GM21825 (cell line): ENCODE data around the gene AGAP1.

ENCODE experiments used
- ATAC-seq: cut with Tn5 transposase; IDR thresholded peaks from one replicate; pipeline ENCODE4 v1.9.1; 2021; ENCODE audit warnings: mild to moderate bottlenecking, moderate library complexity; ENCODE audit not compliant: unreplicated experiment

Gene AGAP1

DNA sequence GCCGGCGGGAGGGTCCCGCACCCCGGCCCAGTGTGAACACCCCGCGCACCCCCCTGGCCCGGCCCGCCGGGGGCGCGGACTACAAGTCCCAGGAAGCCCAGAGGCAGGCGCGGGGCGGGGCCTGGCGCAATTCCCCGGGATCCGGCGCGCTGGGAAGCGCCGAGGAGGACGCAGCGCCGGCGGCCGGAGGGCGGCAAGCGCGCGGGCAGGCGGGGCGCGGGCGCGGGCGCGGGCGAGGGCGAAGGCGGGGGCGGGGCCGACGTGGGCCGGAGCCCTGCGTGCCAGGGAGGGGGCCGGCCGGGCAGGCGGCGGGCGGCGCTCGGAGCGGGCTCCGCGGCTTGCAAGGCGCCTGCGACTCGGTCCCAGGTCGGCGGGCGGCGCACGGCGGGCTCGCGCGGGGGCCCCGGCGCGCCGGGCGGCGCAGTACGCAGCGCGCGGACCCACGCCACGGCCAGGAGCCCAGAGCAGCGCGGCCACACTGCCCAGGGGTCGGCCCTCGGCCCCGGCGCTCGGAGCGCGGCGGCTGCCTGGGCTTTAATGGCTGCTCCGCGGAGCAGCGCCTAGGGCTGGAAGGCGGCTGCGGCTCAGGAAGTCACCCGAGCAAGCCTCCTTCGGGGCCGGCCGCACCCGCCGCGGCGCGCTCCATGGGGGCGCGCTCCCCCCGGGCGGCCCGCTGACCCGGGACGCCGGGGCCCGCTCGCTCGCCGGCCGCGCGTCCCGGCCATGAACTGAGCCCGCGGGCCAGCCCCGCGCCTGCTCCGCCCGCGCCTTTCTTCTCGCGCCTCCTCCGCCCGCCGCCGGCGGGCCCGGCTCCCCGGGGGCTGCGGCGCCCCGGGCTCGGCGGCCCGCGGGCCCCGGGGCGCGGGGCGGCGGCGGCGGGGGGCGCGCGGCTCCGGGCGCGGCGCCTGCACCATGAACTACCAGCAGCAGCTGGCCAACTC is at the start of gene AGAP1:
AGAP1 (plus strand) TSS at position 269 of the 941 bp plus-strand sequence.
- no peak for ATAC-seq

DNA sequence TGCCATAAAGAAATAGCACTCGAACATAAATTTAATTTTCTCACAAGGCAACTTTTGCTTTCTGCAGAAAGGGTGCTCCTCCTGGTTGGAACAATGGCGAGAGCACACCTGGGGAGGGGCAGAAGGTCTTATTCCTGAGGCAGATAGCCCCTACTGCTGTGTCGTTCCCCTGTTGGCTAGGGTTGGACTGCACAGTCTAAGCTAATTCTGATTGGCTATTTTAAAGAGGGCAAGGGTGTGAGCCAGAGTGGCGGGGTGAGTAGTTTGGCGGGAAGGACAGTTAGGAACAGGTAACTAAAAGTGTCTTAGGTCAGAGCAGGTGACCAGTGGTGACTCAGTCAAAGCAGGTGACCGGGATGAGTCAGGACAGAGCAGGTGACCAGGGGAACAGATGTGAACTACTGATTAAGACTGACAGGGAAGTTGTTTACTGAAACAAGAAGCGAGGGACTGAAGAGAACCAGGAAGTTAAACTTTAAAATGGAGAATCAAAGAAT is 49.7 kb upstream of the AGAP1 start:
- no peak for ATAC-seq

DNA sequence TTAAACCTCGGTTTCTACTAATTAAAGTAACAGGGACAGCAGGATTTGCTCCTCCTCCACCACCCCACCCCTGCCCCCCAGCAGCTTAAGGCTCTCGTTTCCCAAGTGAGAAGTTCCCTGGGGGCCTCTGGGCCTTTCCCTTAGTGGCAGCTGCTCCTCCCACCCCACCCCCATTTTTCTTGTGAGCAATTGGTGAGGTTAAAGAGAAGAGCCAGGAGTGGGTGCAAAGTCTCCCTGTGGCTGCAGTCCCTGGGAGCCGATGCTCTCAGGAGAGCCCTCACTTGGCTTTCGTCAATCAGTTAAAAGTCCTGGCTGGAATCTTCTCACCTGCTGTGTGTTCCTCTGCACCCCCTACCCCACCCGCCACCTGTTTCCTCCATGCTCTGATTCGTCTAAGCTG is 48.7 kb upstream of the AGAP1 start:
- ATAC-seq, result no peak

DNA sequence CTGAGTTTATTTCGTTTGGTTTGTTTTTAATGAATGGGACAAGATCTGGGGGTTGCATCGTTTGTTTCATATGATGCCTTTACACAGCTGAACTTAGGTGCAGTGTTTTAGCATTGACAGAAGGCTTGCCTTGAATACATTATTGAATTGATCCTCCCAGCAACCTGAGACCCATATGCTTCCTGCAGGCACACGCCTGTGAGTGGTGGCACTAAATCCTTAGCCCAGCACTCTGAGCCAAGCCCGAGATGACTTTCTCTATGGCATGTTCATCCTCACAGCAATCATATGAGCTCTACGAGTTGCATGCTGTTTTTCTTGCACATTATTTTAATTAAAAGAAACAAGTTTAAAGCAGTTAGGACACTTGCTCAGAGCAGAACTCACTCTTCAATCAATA is 47.8 kb upstream of the AGAP1 start:
- ATAC-seq, result no peak

DNA sequence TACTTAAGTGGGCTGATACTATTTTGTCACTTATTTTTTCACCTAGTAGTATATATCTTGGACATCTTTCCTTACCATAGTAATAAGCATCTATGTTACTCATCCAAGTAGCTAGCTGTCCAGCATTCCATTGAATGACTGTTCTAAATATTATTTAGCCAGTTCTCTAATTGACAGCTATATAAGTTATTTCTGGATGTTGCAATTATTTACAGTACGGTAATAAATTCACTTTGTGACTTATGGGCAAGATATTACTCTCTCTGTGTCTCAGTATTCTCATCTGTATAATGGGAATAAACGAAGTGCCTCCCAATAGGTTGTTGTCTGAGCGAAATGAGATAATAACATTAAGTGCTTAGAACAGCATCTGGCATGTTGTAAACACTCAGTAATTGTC is 46.6 kb upstream of the AGAP1 start:
- no peak for ATAC-seq

DNA sequence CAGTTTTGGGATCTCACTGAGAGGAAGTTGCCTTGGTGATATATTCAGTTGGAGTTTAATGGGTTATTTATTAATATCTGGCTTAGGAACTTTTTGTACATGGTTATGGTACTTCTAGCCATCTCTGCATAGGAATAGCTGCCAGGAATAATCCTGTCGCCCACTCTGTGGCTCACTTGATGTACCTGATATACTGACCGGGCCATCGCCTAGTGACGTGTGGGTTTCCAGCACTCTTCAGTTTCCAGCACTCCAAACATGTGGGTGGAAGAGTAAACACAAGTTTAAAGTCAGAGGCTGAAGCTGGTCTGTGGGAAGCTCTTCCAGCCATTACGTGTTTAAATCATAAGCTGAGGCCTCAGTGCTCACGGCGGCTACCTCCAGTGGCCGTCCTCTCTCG is 44.3 kb upstream of the AGAP1 start:
- no peak for ATAC-seq

DNA sequence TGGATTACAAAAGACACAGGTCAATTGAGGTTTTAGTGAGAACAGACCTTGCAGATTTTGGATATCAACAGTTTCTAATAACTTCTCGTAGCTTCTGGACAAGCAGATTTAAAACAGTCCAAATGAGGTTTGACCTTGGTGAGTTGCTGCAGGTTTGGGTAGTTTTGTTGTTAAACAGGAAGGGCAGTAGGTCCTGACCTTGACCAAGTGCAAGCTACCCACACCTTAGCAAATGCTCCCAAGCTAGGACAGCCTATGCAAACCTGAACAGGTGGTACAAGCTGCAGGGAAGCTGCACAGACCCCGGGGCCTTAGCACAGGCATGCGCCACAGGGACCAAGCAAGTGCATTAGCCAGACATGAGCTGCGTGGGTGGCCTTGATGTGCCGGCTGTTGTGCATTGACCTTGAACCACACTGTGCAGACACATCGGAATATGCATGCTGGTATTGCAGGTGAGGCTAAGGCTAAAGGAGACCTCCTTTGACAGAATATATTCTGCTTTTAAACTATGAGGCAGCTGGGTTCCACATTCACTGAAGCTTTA is 40.2 kb upstream of the AGAP1 start:
- no peak for ATAC-seq

DNA sequence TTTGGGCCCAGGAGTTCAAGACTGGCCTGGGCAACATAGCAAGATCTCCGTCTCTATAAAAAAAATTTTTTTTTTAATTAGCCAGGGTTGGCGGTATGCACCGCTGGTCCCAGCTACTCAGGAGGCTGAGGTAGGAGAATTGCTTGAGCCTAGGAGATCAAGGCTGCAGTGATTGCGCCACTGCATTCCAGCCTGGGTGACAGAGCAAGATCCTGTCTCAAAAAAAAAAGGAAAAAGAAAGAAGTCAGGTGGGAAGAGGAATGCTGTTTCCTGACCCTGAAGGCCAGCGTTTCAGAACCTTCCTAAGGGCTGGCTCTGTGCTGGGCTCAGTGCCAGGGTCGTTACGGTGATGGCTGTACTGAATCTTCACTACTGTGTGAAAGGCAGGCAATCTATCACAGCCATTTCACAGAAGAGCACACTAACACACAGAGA is 35.0 kb upstream of the AGAP1 start:
- ATAC-seq, result no peak

DNA sequence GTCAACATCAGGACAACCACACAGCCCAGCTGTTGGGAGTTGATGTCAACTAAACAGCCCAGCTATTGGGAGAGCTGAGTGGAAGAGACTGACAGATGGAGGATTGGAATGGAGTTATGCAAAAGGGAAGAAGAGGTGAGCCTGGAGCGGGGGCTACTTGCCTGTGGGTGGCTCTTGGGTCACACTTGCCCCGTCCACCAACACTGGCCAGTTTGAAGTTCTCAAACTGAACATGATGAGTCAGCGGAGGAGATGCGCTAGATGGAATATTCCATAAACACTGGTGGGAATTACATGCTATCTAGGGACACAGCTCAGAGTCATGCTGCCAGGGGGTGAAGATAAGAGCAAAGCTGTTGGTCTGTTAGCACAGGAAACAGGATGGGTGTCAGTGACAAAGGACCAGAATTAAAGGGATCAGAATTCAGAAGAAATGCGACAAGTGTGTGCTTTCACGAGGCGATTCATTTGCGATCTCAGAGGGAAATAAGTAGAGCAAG is 33.2 kb upstream of the AGAP1 start:
- no peak for ATAC-seq

DNA sequence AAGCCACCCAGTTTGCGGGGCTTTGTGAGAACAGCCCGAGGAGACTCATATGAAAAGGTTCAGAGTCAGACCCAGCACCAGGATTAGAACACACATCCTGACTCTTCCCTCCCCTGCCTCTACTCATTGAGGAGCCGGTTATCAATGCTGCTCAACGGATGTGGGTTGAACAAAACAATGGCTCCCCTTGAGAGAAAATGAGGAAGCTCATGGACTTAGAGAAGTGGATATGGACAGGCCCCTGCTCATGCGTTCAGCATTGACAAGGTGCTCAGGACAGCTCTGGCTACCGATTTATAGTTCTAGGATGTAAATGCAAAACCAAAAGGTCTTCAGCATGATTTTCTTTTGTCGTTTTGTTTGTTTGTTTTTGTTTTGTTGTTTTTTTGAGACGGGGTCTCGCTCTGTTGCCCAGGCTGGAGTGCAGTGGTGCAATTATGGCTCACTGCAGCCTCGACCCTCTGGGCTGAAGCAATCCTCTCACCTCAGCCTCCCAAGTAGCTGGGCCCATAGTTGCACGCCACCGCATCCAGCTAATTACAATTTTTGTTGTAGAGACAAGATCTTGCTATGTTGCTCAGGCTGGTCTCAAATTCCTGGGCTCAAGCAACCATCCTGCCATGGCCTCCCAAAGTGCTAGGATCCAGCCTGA is 32.0 kb upstream of the AGAP1 start:
- no peak for ATAC-seq

DNA sequence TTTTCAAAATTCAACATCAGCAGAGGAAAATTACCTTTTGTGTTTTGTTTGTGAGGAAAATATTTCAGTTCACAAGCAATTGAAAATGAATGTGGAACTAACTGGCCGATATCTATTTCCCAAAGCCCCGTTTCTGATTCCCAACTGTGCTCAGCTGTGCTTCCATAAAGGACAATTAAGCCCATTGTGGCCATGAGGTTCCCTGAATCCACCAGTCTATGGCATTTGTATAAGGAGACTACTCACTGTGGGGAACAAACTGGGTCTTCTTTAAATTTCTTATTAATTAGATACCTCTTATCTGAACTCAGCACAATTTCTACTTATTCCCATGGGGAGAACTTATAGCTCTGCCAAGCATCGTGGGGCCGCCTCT is 31.4 kb upstream of the AGAP1 start:
- no peak for ATAC-seq

DNA sequence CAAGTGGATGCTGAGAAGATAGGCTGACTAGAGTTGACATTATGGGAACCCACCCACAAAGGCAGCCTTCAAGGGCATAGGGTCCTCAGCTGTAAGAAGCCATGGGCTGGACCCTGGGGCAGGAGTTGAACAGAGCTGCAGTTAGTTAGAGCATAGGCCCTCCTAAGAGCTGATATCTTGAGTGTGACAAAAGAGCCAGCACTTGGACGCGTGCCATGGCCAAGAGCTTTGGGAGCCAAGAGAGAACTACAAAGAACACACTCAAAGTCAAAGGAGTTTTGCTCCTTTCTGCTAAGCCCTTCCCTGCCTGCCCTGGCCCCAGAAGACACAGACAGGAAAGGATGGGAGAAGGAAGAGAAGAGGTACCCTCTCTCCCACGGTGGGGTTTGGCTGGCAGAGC is 29.9 kb upstream of the AGAP1 start:
- ATAC-seq, result no peak

DNA sequence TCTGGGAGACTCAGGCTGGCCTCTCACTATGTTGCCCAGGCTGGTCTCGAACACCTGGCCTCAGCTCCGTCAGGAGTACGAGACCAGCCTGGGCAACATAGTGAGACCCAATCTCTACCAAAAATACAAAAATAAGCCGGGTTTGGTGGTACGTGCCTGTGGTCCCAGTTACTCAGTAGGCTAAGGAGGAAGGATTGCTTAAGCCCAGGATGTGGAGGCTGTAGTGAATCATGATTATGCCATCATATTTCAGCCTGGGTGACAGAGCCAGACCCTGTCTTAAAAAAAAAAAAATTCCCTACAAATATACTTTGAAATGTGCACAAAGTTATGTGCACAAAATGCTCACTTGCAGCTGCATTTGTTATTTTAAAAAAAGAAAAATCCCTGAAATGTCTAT is 26.3 kb upstream of the AGAP1 start:
- ATAC-seq, result no peak

DNA sequence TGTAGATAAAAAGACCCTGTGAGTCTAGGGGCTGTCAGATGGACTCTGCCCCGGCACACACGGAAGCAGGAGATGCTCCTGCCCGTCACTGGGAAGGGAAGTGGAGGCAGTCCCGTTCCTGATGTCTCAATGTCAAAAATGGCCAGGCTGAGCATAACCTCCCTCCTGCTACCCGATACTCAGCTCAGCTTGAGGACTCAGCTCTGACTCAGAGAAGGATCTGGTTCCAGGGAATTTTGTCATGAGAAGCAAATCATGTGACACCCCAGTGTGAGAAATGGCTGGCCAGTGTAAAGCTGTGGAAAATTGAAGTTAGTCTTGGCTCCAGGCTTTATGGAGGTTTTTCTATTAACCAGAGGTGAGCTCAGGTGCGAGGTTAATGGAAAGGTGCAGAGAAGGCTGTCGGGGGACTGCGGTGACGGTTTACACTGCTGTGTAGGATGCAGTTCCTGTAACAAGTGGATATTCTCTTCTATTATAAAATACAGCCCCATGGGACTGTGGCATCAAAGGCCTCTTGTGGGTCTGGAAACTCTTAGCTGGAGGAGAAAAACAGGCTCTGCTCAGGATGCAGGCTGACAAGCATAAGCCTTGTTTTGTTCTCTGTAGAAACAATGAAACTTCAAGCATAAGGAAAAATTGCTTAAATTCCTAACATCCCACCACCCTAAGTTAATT is 24.7 kb upstream of the AGAP1 start:
- no peak for ATAC-seq

DNA sequence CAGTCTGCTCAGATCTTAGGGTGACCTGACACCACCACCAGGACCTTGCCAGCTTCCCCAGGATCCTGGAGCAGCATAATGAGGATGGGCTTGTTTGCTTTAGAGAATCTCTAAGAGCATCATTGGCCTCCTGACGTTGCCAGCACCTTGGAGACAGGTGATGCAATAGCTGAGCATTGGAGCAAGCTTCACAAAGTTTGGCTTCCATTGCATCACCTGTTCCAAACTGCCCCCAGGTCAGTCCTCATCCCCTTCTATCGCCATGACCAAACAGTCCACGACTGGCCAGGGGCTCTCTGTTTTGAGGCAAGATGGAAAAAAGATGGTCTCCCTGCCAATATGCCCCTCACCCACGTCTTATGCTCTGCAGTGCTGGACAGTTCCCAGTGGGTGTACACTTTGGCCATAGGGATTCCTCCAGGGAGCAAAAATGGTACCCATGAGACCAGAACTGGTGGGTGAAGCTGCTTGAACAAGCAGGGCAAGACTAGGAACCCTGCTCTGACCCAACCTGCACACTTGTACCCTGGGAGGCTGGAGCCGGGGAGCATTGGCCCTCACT is 22.6 kb upstream of the AGAP1 start:
- no peak for ATAC-seq

DNA sequence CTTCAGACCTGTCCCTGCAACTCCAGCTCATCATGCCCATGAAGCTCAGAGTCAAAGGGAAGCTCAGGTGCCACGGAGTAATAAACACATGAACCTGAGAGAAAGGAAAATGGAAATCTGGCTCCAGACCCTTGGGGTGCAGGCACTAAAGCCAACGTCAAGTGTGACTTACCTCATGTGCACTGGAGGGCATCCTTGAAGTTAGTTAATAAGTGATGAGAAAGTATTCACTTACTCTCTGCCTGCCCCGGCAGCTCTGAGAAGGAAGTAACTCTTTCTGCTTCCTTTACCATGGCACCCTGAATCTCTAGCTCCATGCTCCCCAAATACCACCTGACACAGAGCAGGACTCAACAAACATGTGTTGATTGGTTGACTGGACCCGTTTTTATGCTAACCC is 21.4 kb upstream of the AGAP1 start:
- ATAC-seq, result no peak

DNA sequence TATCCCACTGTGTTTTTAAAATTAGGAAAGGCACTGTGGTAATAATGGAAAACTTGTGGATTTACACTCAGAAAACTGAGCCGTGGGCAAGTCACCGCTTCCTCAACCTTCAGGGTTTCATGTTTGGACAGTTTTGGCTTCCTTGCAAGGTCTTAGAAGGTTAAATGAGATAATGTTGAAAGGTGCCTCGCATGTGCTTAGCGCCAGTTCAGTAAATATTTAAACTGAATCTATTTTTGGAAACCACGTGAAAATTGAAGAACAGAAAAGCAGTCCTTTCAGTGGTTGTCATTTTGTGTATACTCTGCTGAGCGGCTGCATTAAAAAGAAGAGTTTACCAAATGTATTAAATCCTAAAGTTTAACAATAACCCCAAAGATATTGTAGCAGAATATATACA is 15.2 kb upstream of the AGAP1 start:
- ATAC-seq, result no peak

DNA sequence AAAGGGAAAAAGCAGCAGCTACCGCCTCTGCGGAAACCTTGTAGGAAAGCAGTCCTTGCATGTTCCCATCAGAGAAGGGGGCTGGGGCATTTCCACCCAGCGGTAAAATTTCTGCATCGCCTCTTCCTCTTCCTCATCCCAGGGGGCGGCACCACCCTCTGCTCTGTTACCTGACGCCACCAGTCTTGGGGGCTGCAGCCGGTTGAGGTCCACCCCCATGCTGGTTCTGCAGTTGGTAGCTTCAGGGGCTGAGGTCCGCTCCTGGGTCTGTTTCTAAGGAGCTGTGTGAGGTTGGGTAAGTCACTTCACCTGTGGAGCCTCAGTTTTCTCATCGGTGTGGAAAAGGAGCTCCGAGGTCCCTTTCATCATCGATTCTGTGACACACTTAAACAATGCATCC is 14.2 kb upstream of the AGAP1 start:
- ATAC-seq, result no peak

DNA sequence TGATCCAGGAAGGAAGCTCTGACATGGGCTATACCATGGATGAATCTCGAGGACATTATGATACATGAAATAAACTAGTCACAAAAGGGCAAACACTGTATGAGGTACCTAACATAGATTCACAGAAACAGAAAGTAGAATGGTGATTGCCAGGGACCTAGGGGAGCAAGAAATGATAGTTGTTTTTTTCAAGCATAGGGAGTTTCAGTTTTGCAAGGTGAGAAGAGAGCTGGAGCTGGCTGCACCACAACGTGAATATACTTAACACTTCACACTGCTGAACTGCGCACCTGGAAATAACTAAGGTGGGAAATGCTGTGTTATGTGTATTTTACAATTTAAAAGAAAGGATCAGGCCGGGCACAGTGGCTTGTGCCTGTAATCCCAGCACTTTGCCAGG is 13.2 kb upstream of the AGAP1 start:
- ATAC-seq, result no peak

DNA sequence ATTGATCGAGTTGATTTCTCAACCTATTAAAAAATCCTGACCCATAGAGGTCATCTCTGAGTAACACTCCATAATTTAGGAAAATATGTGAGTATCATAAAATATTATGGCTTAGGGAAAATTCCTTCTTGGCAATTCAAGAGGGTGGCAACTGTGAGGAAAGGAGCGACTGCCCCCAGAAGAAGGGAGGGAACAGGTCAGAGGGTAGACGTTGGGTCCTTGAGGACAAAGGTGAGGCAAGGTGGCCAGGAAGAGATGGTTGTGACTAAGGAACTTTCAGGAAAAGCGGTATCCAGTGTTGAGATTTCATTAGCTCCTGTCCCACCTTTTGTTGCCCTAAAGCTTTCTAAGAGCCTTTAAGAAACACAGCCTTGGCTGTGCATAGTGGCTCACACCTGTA is 10.5 kb upstream of the AGAP1 start:
- no peak for ATAC-seq

DNA sequence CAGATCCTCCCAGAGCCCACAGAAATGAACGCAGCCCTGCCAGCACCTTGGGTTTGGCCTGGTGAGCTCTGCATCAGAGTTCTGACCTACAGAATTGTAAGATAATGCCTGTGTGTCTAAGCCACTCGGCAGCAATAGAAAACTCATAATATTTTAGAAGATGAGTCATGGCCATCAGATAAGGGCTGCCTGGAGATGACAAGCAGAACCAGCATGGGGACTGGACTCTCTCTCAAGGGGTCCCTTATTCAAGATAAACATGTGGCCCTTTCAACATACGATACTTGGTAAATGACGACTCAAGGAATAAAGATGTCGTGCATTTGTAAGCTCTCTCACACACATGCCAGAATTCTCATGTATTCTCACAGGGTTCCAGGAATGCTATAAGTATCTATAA is 8.5 kb upstream of the AGAP1 start:
- no peak for ATAC-seq
